Keratinocyte (primary cell): ENCODE results near the gene SLC2A11. TPM values are rescaled to one million over a fixed set of nuclear protein-coding genes. Genes with fewer than 3 reads are reported as not detected.

Source experiments
- DNase-seq: peaks from one replicate; pipeline ENCODE4 v3.0.0-alpha.2; 2011; ENCODE audit warnings: low read depth, missing footprints, low spot score
- FAIRE-seq: peaks from 2 replicates; lab custom pipeline; 2011; peaks lifted over from hg19 to GRCh38; lab: Jason Lieb, UNC
- H2AFZ ChIP-seq: 2 replicates; pipeline ENCODE4 v1.6.0; 2012; ENCODE audit warnings: low read length, control low read depth, inconsistent platforms; ENCODE audit not compliant: control insufficient read depth
- H3K27ac ChIP-seq: 2 replicates; pipeline ENCODE4 v1.5.1; 2011; ENCODE audit warnings: low read length; ENCODE audit not compliant: control insufficient read depth, insufficient read depth
- H3K27me3 ChIP-seq: 3 replicates; pipeline ENCODE4 v1.6.0; 2011; ENCODE audit warnings: low read length; ENCODE audit not compliant: control insufficient read depth, insufficient read depth; ENCODE audit errors: extremely low read depth
- H3K36me3 ChIP-seq, 2 experiments: 2 replicates in 1 of 2; 3 replicates in 1 of 2; pipeline ENCODE4 v1.5.1; 2011; ENCODE audit warnings: low read length in 2 of 2, mild to moderate bottlenecking in 1 of 2; ENCODE audit not compliant: control insufficient read depth in 2 of 2, insufficient read depth in 2 of 2; ENCODE audit errors: extremely low read depth in 1 of 2
- H3K4me1 ChIP-seq: 3 replicates; pipeline ENCODE4 v1.5.1; 2011; ENCODE audit warnings: low read length; ENCODE audit not compliant: control insufficient read depth, insufficient read depth; ENCODE audit errors: extremely low read depth
- H3K4me2 ChIP-seq: 3 replicates; pipeline ENCODE4 v1.6.0; 2011; ENCODE audit warnings: low read depth, low read length; ENCODE audit not compliant: control insufficient read depth, insufficient read depth; ENCODE audit errors: extremely low read depth
- H3K4me3 ChIP-seq, 3 experiments: fragments of 200-600 bp in 1 of 3; sonication (generic) in 1 of 3; 2 replicates in 2 of 3; 3 replicates in 1 of 3; pipeline ENCODE4 v1.5.1; 2011 to 2016; ENCODE audit warnings: low read length in 3 of 3, mild to moderate bottlenecking in 3 of 3, control low read depth in 2 of 3, inconsistent platforms in 1 of 3, low read depth in 1 of 3, mixed read lengths in 1 of 3, mixed run types in 1 of 3, moderate library complexity in 1 of 3; ENCODE audit not compliant: control insufficient read depth in 2 of 3, insufficient read depth in 2 of 3; ENCODE audit errors: extremely low read depth in 1 of 3
- H3K79me2 ChIP-seq: 2 replicates; pipeline ENCODE4 v1.6.0; 2012; ENCODE audit warnings: low read length; ENCODE audit not compliant: control insufficient read depth, insufficient read depth
- H3K9ac ChIP-seq: 3 replicates; pipeline ENCODE4 v1.6.0; 2011; ENCODE audit warnings: low read length; ENCODE audit not compliant: control insufficient read depth, insufficient read depth; ENCODE audit errors: extremely low read depth
- H3K9me1 ChIP-seq: 3 replicates; pipeline ENCODE4 v1.6.0; 2011; ENCODE audit warnings: low read length; ENCODE audit not compliant: control insufficient read depth, insufficient read depth; ENCODE audit errors: extremely low read depth
- H3K9me3 ChIP-seq: 2 replicates; pipeline ENCODE4 v1.5.1; 2012; ENCODE audit warnings: low read depth, low read length; ENCODE audit not compliant: control insufficient read depth
- H4K20me1 ChIP-seq: 3 replicates; pipeline ENCODE4 v1.6.0; 2011; ENCODE audit warnings: low read length; ENCODE audit not compliant: control insufficient read depth, insufficient read depth; ENCODE audit errors: extremely low read depth
- CTCF ChIP-seq, 3 experiments: IDR thresholded peaks in 1 of 3; conservative IDR thresholded peaks in 1 of 3; optimal IDR thresholded peaks in 1 of 3; 2 replicates in 2 of 3; 3 replicates in 1 of 3; pipeline versions ENCODE3 to v1.5.1; 2011; ENCODE audit warnings: low read length in 3 of 3, mild to moderate bottlenecking in 3 of 3, moderate library complexity in 2 of 3, control low read depth in 1 of 3, inconsistent platforms in 1 of 3; ENCODE audit not compliant: insufficient read depth in 2 of 3; ENCODE audit errors: extremely low read depth in 1 of 3
- EZH2 ChIP-seq: IDR thresholded peaks from one replicate; pipeline ENCODE4 v1.6.1; 2012; ENCODE audit warnings: inconsistent platforms, mild to moderate bottlenecking, low read length, moderate library complexity
- dilution Hi-C: fragments of 300-500 bp; cut with MboI; formaldehyde crosslinking; loops from one replicate; pipeline ENCODE4 v1.7.0; 2020; ENCODE audit warnings: low sequenced_read_pairs; ENCODE audit not compliant: extremely low pct_ligation_motif_present
- polyA plus RNA-seq, 5 experiments: library from polyadenylated mRNA; depleted of rRNA in 3 of 5; stranded (reverse) in 3 of 5; stranded (forward) in 1 of 5; unstranded in 1 of 5; fragments of >200 nt; gene quantifications; 1 replicate in 1 of 5; 2 replicates in 3 of 5; 3 replicates in 1 of 5; pipeline versions ENCODE4 v1.2.1 to v1.2.3, GENCODE V29; 2011 to 2012; ENCODE audit warnings: missing spikeins in 2 of 5, low read depth in 1 of 5, low replicate concordance in 1 of 5

The SLC2A11 gene
- polyA plus RNA-seq, 1 donor (not counting 4 experiments of a cell fraction or from before 2014, with no cell fraction given), result 6.0 TPM

GRCh38 chr22:23835484-23836144 is 22.1 kb upstream of the SLC2A11 start:
- TF ChIP-seq EZH2, result no peak
- no peak for TF ChIP-seq CTCF (optimal IDR thresholded peaks at IDR 0.05 in 1 of 3, IDR thresholded peaks at IDR 0.05 in 1 of 3, conservative IDR thresholded peaks at IDR 0.05 in 1 of 3; ENCODE audit: extremely low read depth in 1 of 3, insufficient read depth in 2 of 3, low read length in 3 of 3)
- Histone ChIP-seq H4K20me1 (no peaks in the 10 kb centered on the region), H3K79me2 (peaks cover 5% of the 10 kb centered on the region), H3K27me3 (no peaks in the 10 kb centered on the region), H3K9ac (no peak overlapping the region), H3K4me2 (no peak overlapping the region), H2AFZ (no peak overlapping the region), H3K27ac (no peak overlapping the region), H3K9me3 (no peaks in the 10 kb centered on the region), H3K9me1 (no peaks in the 10 kb centered on the region), H3K36me3 (peaks cover 19 to 24% of the 10 kb centered on the region in 2 experiments), H3K4me3 (no peak overlapping the region), H3K4me1 (peaks cover 5% of the 10 kb centered on the region)
- FAIRE-seq (no peak), DNase-seq (no peak)
- dilution Hi-C loops, result no loop called here

- H3K36me3 ChIP-seq, result peaks cover 17 to 24% of the 10 kb centered on the region in 2 experiments
- H3K79me2 ChIP-seq, result peaks cover 2% of the 10 kb centered on the region
- dilution Hi-C loops, result no loop called here
- no peak for TF ChIP-seq CTCF (optimal IDR thresholded peaks at IDR 0.05 in 1 of 3, IDR thresholded peaks at IDR 0.05 in 1 of 3, conservative IDR thresholded peaks at IDR 0.05 in 1 of 3; ENCODE audit: extremely low read depth in 1 of 3, insufficient read depth in 2 of 3, low read length in 3 of 3)
- no peak for TF ChIP-seq EZH2
- peaks cover 5% of the 10 kb centered on the region for H3K4me1 ChIP-seq
- H4K20me1 ChIP-seq, result no peaks in the 10 kb centered on the region
- no peak overlapping the region for H3K4me2 ChIP-seq
- DNase-seq (no peak), FAIRE-seq (no peak)
- H3K9me3 ChIP-seq, result no peaks in the 10 kb centered on the region
- H3K9ac ChIP-seq, result no peak overlapping the region
- H3K27me3 ChIP-seq, result peaks cover under 1% of the 10 kb centered on the region
- H3K27ac ChIP-seq, result no peak overlapping the region
- no peak overlapping the region for H2AFZ ChIP-seq
- H3K9me1 ChIP-seq, result no peaks in the 10 kb centered on the region
- H3K4me3 ChIP-seq, result no peak overlapping the region
Observed at GRCh38 chr22:23836281-23836680, 21.4 kb upstream of the SLC2A11 start.
